Panc1 (cell line): ENCODE data around the gene VPREB1. TPM values are rescaled to one million over a fixed set of nuclear protein-coding genes. Genes with fewer than 3 reads are reported as not detected.
"Not testable (repeated sequence)": the region's sequence is repeated elsewhere in the genome, so short reads cannot be mapped to it uniquely, and the experiment has no call there.

Experiments
- ATAC-seq: fragments of 200-7000 bp; cut with Tn5 transposase; 2 replicates; pipeline ENCODE4 v1.9.1; 2020; ENCODE audit warnings: mild to moderate bottlenecking, moderate library complexity
- BruUV-seq: library from RNA; stranded (reverse); fragments of 400-500 nt; replicated peaks from 2 replicates; lab custom pipeline; 2021; lab: Mats Ljungman, UMichigan
- CTCF ChIA-PET: fragments of 300-600 bp; sonication (Branson Sonifier 250); formaldehyde crosslinking; loops from one replicate; lab custom pipeline; 2022; ENCODE audit warnings: antibody characterized with exemption; lab: Charles Lee
- POLR2A ChIA-PET: fragments of 300-600 bp; sonication (Branson Sonifier 250); formaldehyde crosslinking; loops from one replicate; lab custom pipeline; 2022; ENCODE audit warnings: antibody characterized with exemption; lab: Charles Lee
- DNase-seq: peaks from one replicate; pipeline ENCODE4 v3.0.0-alpha.2; 2010; ENCODE audit warnings: low read depth, low spot score
- H3K27ac ChIP-seq: 2 replicates; pipeline ENCODE4 v1.5.1; 2011; ENCODE audit warnings: mild to moderate bottlenecking, low read length, inconsistent platforms
- H3K27me3 ChIP-seq: fragments of 200-500 bp; sonication (Bioruptor generic); 2 replicates; pipeline ENCODE4 v1.6.0; 2014; ENCODE audit warnings: low read length, inconsistent platforms; ENCODE audit not compliant: control insufficient read depth, insufficient read depth
- H3K36me3 ChIP-seq: fragments of 200-500 bp; sonication (Bioruptor generic); 2 replicates; pipeline ENCODE4 v1.5.1; 2014; ENCODE audit warnings: inconsistent platforms, mild to moderate bottlenecking, low read length, moderate library complexity; ENCODE audit not compliant: control insufficient read depth, insufficient read depth
- H3K4me1 ChIP-seq: 2 replicates; pipeline ENCODE4 v1.5.1; 2011; ENCODE audit warnings: inconsistent platforms, mild to moderate bottlenecking, low read length, moderate library complexity; ENCODE audit not compliant: control insufficient read depth, insufficient read depth
- H3K4me3 ChIP-seq, 2 experiments: 2 replicates each; pipeline ENCODE4 v1.5.1; 2011 to 2012; ENCODE audit warnings: low read depth in 2 of 2, low read length in 2 of 2, mild to moderate bottlenecking in 2 of 2, inconsistent platforms in 1 of 2, moderate library complexity in 1 of 2
- H3K9me3 ChIP-seq: fragments of 200-500 bp; sonication (Bioruptor generic); 2 replicates; pipeline ENCODE4 v1.5.1; 2014; ENCODE audit warnings: low read depth, mild to moderate bottlenecking, inconsistent platforms, low read length, moderate library complexity; ENCODE audit not compliant: control insufficient read depth, insufficient read depth
- in situ Hi-C: cut with HindIII; loops from 2 replicates; pipeline ENCODE4 v1.10.0; 2016; ENCODE audit warnings: low sequenced_read_pairs, low pct_unique_long_range_greater_than_20kb
- intact Hi-C: fragments of 100-400 bp; cut with micrococcal nuclease; formaldehyde crosslinking; loops from one replicate; pipeline ENCODE4 v1.10.0; 2022; ENCODE audit not compliant: unreplicated experiment
- total RNA-seq: library from RNA; stranded (reverse); gene quantifications from one replicate; pipeline ENCODE4 v1.2.1, GENCODE V29; 2021; ENCODE audit not compliant: unreplicated experiment

Gene VPREB1
- total RNA-seq, 1 experiment from 2014 or later = not detected

DNA sequence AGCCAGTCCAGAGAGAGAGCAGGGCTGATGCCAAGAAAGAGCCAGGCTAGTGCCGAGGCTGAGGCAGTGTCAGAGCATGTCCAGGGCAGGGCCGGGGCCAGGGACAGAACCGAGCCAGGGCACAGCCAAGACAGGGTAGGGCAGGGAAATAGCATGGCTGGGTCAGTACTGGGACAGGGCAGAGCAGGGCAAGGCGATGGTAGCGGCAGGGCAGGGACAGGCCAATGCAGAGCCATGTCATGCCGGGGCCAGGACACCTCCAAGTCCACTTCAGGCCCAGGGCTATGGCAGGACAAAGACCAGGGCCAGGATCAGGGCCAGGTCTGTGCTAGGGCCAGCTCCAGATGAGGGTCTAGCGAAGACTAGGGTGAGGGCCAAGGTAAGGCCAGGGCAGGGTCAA, 48.9 kb downstream of the VPREB1 start:
- H3K36me3 ChIP-seq, POLR2A ChIA-PET, ATAC-seq, H3K9me3 ChIP-seq, H3K27ac ChIP-seq, DNase-seq, CTCF ChIA-PET, intact Hi-C loops, H3K4me3 ChIP-seq, H3K4me1 ChIP-seq, in situ Hi-C loops, H3K27me3 ChIP-seq, BruUV-seq: not testable (repeated sequence)

DNA sequence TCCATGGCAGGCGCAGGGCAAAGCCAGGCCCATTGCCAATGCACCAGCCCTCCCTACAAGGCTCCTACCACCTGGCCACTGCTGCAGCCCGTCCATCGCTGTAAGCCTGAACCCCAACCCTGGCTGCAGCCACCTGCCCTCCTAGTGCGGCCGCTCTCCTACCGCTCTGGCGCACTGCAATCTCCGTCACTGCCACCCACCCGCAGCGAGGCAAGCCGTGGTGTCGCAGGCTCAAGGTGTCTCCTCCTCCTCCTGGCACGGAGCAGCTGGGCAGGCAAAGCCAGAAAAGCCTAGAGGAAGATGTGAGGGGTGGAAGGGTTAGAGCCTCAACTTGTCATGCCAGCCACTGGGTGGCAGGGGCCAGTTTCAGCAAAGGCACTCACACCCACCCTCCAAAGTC, 50.1 kb downstream of the VPREB1 start:
- DNase-seq, H3K4me1 ChIP-seq, POLR2A ChIA-PET, BruUV-seq, H3K9me3 ChIP-seq, intact Hi-C loops, H3K4me3 ChIP-seq, H3K27ac ChIP-seq, CTCF ChIA-PET, H3K27me3 ChIP-seq, ATAC-seq, H3K36me3 ChIP-seq, in situ Hi-C loops: not testable (repeated sequence)
